GM20000 (cell line): Measurements from ENCODE around the gene HMGA1.
A peak's percentile ranks its signal among the peaks of the same experiment; 100 is the strongest.

Experiments
- DNase-seq: peaks from one replicate; pipeline ENCODE4 v3.0.0; 2012; ENCODE audit warnings: low spot score
- TF ChIP-seq, protein P1 (sequence below): IDR thresholded peaks from 2 replicates; pipeline ENCODE4 v1.5.1; 2012; ENCODE audit warnings: mild to moderate bottlenecking, control low read depth; ENCODE audit errors: extremely low read depth, missing control alignments

Gene HMGA1

DNA sequence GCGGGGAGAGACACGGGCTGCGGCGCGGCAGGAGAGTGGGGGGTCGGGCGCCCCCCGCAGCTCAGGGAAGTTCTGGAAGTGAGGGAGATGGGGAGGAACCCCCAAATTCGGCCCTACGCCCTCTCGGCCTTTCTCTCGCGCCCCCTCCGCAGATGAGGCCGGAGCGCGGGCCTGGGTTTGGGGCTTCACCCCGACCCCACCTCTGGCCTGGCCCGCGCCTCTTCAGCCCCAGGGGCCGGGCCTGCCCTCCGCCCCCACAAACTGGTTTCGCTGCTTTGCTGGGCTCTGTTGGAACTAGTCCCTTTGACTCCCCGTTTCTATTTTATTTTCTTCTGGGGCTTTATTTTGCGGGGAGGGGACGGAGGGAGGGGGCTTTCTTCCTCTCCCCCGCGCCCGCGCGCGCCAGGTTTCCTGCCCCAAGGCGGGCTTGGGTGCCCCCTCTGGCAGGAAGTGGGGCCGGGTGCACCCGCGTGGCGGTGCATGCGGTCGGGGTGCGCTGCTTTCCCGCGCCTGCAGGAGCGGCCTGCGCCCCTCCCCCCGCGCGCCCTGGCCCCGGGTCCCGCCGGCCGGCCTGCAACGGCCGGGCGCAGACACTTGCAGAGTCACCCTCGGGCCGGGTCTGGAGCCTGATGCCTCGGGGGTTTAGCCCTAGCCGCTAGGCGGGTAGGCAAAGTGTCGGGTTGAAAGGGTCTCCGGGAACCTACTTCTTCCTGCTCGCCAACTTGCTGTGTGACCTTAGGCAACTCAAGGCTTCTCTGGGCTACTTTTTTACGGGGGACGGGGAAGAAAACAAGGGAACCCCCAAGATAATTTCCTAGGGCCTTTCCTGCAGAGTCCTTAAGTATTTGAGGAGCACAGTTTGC, 1.3 kb downstream of the HMGA1 start:
- TF ChIP-seq, protein P1, sequence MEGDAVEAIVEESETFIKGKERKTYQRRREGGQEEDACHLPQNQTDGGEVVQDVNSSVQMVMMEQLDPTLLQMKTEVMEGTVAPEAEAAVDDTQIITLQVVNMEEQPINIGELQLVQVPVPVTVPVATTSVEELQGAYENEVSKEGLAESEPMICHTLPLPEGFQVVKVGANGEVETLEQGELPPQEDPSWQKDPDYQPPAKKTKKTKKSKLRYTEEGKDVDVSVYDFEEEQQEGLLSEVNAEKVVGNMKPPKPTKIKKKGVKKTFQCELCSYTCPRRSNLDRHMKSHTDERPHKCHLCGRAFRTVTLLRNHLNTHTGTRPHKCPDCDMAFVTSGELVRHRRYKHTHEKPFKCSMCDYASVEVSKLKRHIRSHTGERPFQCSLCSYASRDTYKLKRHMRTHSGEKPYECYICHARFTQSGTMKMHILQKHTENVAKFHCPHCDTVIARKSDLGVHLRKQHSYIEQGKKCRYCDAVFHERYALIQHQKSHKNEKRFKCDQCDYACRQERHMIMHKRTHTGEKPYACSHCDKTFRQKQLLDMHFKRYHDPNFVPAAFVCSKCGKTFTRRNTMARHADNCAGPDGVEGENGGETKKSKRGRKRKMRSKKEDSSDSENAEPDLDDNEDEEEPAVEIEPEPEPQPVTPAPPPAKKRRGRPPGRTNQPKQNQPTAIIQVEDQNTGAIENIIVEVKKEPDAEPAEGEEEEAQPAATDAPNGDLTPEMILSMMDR = peak; percentile 28
- peak; percentile 80 for DNase-seq

DNA sequence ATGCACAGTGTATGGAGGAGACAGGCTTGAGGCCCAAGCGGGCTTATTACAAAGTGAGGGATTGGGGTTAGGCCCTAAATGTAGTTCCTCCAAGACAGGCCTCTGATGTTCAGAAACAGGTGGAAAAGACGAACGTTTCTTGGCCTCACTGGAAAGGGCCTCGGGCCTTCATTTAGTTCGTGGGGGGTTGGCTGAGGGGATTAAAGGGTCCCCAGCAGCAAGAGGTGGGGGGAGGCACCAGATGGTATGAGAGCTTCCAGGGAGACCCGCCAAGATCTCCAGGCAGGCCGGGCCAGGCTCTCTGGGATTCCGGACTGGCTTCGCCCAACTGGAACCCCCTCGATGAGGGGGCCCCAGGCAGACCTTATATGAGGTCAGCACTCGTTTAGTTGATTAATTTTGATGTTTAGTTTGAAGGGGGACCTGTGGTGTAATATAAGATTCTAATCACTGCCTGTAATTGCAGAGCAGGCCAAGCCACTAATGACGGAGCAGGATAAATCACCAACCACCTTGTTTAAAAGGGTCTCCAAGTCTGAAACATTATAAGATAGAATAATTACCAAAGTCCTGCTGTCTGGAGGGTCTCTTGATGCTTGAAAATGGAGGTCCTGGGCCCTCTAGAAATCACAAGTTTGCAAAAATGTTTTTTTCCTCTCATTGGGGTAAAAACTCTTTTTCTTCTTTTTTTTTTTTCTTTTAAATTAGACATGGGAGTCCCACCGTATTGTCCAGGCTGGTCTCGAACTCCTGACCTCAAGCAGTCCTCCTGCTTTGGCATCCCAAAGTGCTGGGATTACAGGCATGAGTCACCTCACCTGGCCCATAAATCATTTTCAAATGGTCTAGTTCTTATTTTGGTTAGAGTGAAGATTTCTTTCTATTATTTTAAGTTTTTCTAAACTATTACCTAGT, 2.2 kb downstream of the HMGA1 start:
- TF ChIP-seq, protein P1 = no peak
- DNase-seq = peak; percentile 20

DNA sequence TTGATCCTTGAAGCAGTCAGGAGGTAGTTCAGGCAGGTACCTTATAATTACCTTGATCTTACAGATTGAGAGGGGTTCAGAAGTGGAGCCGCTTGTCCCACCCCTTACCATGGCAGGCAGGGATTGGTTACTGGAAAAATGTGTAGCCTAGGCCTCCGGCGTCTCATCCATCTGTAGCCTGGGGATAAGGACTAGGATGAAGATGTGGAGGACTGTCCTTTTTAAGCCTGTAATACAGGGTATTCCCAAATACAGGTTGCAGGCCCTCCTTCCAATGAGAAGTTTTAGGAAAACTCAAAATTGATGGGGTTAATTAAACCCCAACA, 2.8 kb downstream of the HMGA1 start:
- TF ChIP-seq, protein P1 = no peak
- DNase-seq = peak; percentile 6

DNA sequence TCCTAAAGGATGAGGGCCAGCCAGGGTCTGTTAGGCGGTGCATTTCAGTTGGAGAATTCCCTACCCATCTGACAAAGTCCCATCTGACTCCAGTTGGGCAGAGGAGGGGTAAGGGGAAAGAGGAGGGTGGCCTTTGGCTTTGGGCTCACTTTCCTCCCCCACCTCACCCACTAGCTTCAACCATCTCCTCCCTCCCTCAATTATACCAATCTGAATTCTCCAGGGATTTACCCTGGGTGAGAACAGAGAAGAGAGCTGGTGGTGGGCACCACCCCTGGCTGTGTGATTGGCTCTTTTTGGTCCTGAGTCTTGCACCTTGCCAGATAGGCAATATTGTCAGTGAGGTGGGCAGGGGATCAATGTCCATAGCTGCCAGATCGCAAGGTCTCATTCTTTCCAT, 3.2 kb downstream of the HMGA1 start:
- TF ChIP-seq, protein P1 = no peak

DNA sequence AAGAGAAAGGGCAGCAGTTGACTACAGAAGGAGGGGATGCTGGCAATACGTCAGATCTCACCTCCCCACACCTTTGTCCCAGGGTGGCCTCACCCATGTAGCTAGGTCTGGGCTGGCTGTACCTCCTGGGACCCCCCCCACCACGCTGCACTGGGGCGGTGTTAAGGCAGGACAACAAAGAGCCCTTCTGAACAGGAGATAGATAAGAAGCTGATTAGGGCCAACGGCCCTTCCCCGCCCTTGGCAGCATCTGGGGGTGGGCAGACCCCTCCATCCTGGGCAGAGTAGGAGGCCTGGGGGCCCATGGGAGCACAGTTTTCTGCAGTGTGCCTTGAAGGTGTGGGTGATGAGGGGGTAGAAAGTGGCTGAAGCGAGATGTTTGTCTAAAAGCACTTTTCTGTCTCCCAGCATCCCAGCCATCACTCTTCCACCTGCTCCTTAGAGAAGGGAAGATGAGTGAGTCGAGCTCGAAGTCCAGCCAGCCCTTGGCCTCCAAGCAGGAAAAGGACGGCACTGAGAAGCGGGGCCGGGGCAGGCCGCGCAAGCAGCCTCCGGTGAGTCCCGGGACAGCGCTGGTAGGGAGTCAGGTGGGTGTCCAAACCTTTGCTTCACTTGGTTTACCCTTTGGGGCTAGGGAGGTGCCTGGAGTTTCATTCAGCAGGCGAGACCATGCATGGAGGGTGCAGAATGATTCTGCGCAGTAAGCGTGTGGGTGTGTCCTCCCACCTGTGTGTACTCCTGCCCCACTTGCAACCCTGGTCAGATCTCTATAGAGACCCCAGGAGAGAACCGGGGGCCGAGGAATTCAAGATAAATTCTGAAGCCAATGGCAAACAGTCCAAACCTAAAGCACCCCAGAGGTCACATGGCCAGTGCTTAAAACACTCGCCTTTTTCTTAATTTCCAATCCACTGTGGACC, 3.9 kb downstream of the HMGA1 start:
- DNase-seq = peak; percentile 6
- TF ChIP-seq, protein P1 = no peak

More for the DNA sequence above, 3.2 kb downstream of the HMGA1 start:
- DNase-seq = peak; percentile 4

DNA sequence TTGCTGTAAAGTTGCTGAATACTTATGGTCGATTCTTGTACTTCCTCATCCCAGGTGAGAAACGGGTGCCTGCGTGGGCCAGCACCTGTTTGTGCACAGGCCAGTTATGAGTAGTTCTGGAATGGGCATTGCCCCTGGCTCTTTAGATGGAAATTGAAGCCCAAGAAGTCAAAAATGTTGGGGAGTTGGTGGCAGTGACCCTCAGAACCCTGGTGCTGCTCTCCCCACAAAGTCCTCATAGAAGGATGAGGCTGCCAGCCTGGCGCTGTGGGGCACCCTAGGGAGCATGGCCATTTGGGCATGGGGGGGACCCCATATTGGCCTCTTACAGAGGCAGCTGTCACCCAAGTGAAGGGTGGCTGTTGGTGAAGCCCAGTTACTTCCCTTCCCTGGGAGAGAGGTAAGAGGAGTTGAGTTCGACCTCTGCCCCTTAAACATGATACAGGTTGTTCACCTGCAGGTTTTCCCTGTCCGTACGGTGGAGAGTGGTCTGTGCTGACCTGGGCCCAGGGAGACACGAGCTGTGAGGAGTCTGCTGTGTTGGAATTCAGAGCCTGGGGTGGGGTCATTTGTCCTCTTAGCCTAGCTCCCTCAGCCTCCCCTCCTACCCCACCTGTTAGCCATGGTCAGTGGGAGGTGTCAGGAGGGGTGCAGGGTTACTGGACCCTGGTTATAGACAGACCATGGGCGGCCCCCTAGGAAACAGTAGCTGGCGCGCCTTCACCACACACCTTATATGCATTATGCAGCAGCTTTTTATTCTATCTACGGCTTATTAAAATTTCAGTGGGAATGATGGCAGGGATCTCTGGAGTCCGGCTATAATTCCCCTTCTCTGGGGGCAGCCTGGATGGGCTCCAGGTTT, 4.9 kb downstream of the HMGA1 start:
- TF ChIP-seq, protein P1 = no peak
- DNase-seq = peak; percentile 6
